Skeletal muscle cell (primary cell): ENCODE results near the gene FGF18.

Experiments
- DNase-seq: peaks from one replicate; pipeline ENCODE4 v3.0.0-alpha.2; 2010; ENCODE audit warnings: low read depth
- H3K4me3 ChIP-seq: 2 replicates; pipeline ENCODE4 v1.5.1; 2011; ENCODE audit warnings: low read depth, mild to moderate bottlenecking, control low read depth, low read length, moderate library complexity

FGF18 gene

DNA sequence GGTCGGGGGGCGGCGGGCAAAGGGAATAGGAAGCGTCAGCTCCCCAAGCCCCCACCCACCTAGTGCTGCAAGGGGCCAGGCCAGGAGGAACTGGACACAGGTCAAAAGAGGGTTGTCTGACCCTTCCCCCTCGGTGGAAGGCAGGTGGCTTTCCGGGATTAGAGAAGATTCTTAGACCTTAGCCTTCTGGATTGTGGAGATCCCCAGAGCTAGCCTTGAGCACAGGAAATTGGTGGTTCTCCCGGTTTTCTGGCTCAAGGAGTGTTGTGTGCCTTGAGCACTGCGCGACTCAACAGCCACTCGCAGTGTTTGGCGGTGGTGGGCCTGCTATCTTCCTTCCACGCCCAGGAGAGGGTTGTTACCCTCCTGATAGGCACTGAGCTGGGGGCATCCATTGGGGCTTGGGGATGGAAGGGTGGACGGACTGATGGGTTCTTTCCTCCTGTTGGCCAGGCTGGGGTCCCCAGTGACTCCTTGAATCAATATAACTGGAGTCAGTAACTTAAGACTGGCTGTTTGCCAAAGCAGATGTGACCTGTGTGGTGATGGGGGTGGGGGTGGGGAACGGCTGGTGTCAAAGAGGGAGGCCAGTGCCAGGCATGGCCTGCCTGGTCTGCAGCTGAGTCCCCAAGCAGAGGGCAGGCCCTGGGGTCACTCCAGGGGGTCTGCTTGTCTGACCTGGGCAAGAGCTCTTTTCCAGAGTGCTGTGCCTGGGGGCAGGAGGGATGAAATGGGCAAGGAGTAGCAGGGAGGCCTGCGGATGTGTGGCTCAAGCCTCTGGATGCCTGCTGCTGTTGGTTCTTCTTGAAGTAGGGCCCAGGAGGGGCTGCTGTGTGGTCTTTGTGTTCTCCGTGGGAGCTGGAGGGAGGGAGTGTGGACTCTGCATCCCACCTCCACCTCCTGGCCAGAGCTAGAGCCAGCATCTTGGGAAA is 2.1 kb downstream of the FGF18 start:
- DNase-seq: no peak
- no peak overlapping the region for H3K4me3 ChIP-seq

DNA sequence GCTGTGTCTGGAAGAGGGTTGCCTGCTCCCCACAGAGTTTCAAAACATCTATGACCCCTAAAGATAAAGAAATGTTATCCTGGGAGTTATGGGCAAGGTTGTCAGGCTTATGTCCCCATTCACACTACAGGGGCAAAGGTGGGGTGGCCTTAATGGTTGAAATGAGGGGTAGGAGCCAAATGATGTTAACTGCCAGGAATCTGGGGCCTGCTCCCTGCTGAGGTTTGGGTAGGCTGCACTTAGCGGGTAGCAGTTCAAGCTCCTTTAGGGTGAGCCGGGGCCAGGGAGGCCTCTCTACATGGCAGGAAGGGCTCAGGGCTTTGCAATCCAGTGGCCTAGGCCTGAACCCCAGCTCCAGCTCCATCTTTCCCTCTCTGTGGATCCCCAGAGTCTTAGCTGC is 3.0 kb downstream of the FGF18 start:
- no peak for DNase-seq
- no peak overlapping the region for H3K4me3 ChIP-seq

DNA sequence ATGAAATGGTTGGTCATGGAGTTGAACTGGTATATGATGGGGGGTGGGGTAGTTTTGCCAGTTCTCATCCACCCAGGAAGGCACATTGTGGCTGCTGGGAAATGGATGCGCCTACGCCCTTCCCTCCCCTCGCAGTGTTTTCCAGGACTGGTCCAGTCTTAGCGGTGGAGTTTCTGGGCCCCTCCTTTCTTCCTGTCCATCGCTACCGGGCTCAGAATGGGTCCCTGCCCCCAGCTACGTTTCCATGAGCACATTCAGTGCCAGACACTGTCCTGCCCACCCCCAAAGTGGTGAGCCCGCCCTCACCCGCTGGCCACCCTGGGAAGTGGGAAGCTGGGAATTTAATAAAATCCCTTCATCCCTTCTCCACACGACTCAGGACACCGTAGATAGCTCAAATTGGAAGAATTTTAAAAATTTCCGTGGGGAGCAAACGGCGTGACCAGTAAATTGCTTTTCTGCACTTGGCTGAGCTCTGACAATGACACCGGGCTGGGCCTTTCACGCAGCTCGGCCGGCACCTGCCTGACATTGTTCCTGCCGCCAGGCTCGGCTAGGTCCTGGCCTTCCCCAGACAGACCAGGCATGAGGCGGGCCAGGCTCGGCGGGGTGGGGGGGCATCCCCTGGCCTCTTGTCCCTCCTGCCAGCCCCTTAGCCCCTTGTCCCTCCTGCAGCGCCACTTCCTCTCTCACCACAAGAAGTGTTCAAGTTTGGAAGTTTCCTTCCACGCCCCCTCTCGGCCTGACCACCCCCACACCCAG is 3.6 kb downstream of the FGF18 start:
- no peak for DNase-seq
- no peak overlapping the region for H3K4me3 ChIP-seq

DNA sequence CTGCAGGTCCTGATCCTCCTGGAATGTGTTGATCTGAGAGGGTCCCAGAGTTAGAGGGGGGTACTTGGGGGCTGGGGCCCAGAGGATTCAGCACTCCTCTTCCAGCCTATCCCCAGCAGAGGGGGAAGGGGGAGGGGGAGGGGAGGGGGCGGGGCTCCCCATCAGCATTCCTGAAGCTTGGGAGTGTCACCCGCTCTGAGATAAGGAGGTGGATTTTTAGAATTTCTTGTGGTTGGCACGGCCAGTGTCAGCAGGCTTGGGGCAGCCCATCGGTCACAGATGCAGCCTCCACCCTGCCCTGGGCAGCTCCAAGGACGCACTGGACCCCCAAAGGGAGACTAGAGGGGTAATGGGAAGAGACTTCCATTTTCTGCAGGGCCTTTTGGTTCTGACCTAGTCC is 5.3 kb downstream of the FGF18 start:
- DNase-seq: no peak
- H3K4me3 ChIP-seq: no peak overlapping the region

DNA sequence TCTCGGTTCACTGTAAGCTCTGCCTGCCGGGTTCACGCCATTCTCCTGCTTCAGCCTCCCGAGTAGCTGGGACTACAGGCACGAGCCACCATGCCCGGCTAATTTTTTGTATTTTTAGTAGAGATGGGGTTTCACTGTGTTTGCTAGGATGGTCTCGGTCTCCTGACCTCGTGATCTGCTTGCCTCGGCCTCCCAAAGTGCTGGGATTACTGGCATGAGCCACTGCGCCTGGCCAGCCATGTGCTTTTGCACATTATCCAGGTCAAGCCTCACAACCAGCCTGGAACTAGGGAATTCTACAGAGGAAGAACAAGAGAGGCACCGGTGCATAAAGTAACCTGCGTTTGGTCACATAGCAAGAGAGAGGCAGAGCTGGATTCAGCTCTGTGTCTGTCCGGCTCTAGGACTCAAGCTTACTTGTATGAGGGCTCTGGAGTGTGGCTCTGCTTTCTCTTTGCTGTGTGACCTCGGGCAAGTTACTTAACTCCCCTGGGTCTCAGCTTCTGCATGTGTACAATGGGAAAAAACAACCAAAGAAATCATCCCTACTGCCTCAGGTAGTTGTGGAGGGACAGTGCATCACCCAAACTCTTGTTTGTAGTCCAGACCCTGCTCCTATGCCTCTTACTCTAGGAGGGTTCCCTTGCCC is 6.3 kb downstream of the FGF18 start:
- no peak for DNase-seq
- no peak overlapping the region for H3K4me3 ChIP-seq

DNA sequence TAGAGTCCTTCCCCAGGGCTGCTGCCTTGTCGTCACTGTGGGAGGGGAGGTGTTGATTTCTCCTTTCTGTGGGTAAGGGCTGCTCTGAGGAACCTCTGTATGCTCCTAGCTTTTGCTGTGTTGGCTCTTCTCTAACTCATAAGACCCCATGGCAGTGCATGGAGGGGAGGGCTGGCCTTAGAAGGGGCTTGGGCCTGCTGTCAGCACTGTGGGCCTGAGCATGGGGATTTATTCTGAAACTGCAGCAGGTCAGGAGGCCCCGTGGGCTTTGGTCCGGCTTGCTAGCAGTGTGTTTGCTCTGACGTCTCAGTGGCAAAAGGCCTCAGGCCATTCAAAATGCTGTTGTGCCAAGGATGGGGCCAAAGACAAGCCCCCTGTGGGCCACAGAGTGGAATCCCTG is 6.8 kb downstream of the FGF18 start:
- no peak overlapping the region for H3K4me3 ChIP-seq
- no peak for DNase-seq

DNA sequence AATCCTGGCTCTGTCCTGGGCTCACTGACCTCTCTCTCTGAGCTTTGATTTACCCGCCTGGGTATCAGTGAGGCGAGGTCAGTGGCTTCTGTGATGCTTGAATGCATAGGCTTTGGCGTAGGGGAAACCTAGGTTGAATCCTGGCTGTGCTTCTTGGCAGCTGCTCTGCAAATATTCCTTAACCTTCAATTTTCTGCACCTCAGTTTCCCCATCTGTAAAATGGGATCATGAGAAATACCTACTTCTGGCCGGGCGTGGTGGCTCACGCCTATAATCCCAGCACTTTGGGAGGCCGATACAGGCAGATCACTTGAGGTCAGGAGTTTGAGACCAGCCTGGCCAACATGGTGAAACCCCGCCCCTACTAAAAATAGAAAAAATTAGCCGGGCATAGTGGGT is 7.2 kb downstream of the FGF18 start:
- H3K4me3 ChIP-seq: no peak overlapping the region
- DNase-seq: no peak

DNA sequence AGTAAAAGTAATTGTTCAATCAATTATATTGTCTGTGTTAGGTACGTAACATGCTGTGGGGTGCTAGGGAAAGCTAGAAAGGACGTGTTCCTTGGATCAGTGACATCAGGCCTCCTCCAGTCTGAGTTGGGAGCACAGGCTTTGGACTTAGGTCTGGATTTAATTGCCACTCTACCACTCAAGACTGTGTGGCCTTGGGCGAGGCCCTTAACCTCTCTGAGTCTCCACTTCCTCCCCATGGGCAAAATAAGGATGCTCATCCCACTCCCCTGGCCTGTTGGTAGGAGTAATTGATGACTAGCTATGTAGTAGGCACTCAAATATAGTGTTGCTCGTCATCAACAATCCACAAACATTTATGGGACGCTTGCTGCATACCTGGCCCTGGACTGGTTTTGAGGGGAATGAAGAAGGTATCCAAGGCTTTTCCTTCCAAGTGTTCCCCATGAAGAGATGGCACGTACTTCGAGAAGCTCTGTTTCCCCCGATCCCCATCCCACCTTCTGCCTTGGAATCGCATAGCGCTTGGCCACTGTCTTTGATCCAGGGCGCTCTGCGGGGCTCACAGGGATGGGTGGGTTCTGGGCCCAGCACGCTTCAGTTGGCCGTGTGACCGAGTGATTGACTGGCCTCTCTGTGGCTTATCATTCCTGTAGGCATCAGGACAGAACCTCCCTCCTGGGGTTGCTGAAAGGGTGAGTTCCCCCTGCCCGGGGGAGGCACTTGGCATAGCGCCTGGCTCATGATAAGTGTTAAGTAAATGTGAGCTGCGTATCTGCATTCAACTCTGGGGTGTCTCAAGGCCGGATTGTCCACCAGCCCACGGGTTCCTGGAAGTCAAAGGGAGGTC is 8.1 kb downstream of the FGF18 start:
- no peak for DNase-seq

DNA sequence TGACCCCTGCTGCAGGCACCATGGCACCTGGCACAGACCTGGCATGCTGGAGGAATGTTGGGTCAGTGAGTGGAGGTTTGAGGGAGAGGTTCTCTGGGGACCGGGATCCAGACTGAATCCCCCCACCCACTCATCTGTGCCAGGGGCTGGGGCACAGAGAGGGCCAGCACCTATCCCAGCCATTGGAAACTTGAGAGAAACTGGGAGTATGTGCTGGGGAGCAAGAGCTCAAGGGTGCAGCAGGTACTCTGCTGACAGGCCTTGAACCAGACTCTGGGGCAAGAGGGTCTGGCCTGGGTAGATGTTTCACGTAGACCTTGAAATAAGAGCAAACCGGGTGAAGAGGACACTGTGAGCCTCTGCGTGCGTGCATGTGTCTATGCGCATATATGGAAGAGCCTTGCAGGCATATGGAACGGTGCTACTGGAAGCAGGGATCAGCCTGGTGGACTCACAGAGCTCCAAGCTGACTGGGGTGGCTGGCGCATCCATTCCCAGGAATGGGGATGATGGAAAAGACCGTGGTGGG is 8.8 kb downstream of the FGF18 start:
- no peak for DNase-seq
- H3K4me3 ChIP-seq: no peak overlapping the region

More for the DNA sequence above, 8.1 kb downstream of the FGF18 start:
- H3K4me3 ChIP-seq: no peak overlapping the region

DNA sequence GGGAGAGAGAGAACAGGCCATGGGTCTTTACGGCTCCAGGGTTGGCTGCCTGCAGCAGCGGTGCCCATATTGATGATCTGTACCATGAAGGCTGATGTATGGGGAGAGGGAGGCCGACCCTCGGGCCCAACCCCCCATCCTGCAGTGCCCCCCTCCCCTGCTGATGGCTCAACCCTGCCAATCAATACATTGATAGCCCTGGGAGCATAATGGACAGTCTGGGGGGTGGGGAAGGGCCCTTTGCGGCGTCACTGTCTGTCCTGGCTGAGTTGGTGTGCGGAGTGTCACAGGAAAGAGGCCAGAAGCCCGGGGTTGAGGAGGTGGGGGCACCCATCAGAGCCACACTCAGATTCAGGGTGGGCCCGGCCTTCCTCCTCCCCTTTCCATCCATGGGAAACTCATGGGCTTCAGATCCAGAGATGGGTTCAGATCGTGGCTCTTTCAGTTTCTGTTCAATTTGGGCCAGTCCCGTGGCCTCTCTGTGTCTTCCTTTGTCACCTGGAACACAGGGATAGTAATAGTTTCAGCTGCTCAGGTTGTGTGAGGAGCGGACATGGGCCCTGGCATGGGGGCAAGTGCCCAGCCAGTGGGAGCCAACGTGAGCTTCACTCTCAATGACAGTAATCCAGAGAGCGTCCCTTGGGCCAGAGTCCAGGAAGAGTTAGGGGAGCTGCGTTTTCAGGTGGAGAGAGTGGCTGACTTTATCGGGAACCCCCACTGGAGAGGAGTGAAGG is 9.5 kb downstream of the FGF18 start:
- no peak overlapping the region for H3K4me3 ChIP-seq
- DNase-seq: no peak

DNA sequence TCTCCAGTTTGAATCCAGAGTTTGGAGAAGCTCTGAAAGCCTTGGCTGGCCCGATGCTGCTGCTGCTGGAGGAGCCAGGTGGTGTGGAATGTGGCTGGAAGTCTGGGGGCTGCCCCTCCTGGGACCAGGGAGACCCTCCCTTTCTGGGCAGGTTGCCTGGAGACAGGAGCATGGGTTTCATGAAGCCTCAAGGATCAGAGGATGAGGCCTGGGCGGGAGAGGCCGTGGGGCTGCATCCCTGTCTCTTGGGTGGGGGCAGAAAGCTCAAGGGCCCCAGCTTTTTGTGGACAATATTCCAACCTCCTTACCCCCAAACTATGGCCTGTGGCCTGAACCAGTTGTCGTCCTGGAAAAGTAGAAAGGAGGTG is 10.1 kb downstream of the FGF18 start:
- DNase-seq: no peak
- no peak overlapping the region for H3K4me3 ChIP-seq

DNA sequence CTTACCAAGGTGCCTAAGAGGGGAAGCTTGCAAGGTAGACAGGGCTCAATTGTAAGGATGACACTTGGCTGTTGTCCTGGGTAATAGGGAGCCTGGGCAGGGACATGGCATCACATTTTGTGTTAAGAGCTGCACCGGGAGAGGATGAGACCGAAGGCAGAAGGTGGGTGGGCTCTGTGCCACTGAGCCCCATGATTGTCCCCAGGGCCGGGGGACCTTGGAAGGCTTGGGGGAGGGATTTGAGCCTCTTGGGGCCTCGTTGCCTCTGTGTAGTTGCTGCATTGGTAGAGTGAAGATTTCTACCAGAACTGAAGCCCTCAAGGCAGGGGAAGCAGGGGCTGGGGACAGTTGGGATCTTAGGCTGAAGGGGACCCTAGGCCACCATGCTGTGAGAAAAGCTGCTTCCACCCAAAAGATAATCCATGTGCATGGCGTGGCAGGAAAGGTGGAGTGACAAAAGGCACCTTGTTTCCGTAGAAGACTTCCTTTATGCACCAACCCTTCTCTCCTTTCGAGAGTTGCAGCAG is 11.9 kb downstream of the FGF18 start:
- H3K4me3 ChIP-seq: no peak overlapping the region

DNA sequence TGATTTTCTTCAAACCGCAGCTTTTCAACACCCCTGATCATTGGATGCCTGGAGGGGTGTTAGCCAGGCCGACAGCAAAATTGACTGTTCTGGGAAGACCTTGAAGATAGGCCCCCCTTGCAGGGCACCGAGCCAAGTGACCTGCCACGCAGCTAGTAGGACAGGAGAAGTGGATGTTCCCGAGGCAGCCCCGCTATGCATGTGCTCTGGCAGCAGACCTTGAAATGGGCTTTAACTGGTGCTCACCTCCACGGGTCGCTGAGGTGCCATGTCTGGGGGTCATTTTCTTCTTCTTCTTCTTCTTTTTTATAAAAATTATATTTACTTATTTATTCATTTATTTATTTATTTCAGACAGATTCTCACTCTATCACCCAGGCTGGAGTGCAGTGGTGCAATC is 12.6 kb downstream of the FGF18 start:
- no peak overlapping the region for H3K4me3 ChIP-seq
- no peak for DNase-seq

More for the DNA sequence above, 11.9 kb downstream of the FGF18 start:
- no peak for DNase-seq

DNA sequence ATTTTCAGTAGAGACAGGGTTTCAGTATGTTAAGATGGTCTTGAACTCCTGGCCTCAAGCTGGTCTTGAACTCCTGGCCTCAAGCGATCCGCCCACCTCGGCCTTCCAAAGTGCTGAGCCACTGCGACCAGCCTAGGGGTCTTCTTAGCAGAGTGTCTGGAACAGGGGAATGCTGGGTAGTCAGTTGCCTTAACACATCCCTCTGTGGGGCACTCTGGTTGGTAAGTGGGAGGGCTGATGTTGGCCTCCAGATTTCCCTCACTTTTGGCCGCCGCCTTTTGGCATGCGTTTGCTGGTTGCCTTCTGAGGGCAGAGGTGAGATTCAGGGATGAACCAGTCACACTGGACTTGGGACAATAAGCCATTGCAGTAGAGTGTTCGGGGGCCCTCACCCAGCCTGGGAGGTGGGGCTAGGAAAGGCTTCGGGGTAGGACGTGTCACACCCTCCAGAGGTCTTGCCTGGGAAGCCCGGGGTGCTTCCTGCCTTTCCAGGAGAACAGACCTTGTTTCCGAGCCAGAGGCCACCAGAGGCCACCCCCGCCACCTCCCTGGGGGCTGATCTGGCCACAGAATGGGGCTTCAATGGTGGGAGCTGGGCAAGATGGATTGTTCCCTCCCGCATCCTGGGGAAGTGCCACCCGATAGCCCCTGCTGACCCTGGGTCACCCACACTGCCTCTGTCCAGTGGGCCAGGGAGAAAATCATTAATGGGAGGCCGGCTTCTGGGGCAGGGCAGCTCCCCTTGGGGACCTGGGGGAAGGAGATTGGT is 13.3 kb downstream of the FGF18 start:
- no peak overlapping the region for H3K4me3 ChIP-seq

DNA sequence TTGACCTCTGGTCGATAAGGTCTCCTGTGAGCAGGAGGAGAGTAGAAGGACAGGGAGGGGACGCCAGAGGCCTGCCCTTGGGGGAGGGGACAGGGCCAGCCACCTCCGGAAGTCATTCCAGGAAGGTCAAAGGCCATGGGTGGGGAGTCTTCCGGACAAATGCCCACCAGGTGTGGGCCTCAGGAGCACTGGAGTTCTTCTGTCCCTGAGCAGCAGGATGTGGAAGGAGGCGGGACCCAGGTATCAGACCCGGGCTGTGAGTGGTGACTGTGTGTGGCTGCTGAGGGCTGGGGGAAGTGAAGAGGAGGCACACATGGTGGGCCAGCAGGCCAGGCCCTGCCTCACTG is 13.9 kb downstream of the FGF18 start:
- no peak for DNase-seq

More for the DNA sequence above, 13.3 kb downstream of the FGF18 start:
- no peak for DNase-seq

DNA sequence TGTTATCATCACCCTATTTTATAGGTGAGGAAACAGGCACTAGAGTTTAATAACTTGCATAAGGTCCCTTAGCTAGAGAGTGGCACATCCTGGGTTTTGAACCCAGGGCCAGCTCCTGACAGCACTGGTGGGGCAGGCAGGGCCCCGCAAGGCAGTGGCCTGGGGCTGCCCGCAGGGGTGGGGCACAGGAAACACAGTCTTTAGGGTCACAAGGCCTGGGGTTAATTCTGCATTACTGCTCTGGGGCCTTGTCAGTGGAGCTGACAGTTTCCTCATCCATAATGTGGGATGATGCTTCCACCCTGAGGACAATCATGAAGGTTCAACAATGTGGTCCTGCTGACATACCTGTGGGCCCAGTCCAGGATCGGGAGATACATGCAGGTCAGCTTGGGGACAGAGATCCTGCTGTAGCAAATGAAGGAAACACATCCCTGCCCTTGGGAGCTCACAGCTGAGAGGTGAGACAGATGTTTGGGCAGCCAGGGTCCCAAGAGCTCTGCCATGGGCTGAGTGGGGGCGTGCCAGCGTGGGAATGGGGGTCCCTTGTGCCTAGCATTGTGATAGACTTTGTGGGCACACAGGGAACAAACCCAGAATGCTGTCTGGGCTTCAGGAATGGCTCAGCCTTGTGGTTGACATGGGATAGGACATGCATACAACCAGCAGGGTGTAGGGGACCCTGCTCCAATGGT is 14.7 kb downstream of the FGF18 start:
- DNase-seq: no peak
- no peak overlapping the region for H3K4me3 ChIP-seq

More for the DNA sequence above, 13.9 kb downstream of the FGF18 start:
- no peak overlapping the region for H3K4me3 ChIP-seq

DNA sequence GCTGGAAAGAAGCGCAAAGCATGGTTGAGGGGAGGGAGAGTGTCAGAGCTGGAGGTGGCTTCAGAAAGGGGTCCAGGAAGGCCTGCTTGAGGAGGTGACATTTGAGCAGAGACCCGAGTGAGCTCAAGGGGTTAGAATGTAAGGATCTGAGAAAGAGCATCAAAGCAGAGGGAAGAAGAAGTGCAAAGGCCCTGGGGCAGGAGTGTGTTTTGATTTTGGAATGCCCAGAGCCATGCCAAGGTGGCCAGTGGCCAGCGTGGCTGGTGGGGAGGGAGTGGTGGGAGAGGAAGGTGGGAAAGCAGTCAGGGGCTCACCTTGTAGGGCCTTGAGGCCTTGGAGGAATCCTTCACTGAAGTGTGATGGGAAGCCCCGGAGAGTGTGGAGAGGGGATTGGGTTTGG is 15.4 kb downstream of the FGF18 start:
- no peak for DNase-seq

More for the DNA sequence above, 15.4 kb downstream of the FGF18 start:
- no peak overlapping the region for H3K4me3 ChIP-seq
